Common myeloid progenitor, CD34-positive (primary cell): ENCODE measurements around the gene ABLIM1.
A peak's percentile ranks its signal among the peaks of the same experiment; 100 is the strongest.

Experiments
- CTCF ChIA-PET: fragments of 350-600 bp; sonication (Branson Sonifier 250); formaldehyde crosslinking; loops from one replicate; lab custom pipeline; 2021; ENCODE audit warnings: antibody characterized with exemption; lab: Charles Lee
- POLR2A ChIA-PET: fragments of 350-600 bp; sonication (Branson Sonifier 250); formaldehyde crosslinking; loops from one replicate; lab custom pipeline; 2021; ENCODE audit warnings: antibody characterized with exemption; lab: Charles Lee
- DNase-seq, 3 donors: peaks; one replicate each; pipeline versions ENCODE4 v3.0.0 to v3.0.0-alpha.2; 2013
- H3K27ac ChIP-seq, 2 experiments: 1 replicate in 1 of 2; 2 replicates in 1 of 2; pipeline ENCODE4 v1.7.0; 2013; ENCODE audit warnings: inconsistent platforms in 2 of 2, low read length in 2 of 2, mild to moderate bottlenecking in 2 of 2, low read depth in 1 of 2, moderate library complexity in 1 of 2; ENCODE audit not compliant: severe bottlenecking in 2 of 2, insufficient read depth in 1 of 2, poor library complexity in 1 of 2
- H3K27me3 ChIP-seq, 5 experiments: replicated peaks in 2 of 5; 1 replicate in 3 of 5; 2 replicates in 2 of 5; pipeline versions ENCODE4 v1.6.1 to v1.7.0; 2013; ENCODE audit warnings: low read length in 4 of 5, mild to moderate bottlenecking in 2 of 5, moderate library complexity in 2 of 5, inconsistent platforms in 1 of 5; ENCODE audit not compliant: insufficient read depth in 5 of 5, control insufficient read depth in 4 of 5
- H3K36me3 ChIP-seq, 4 experiments: 1 replicate in 2 of 4; 2 replicates in 2 of 4; pipeline versions ENCODE4 v1.6.1 to v1.7.0; 2013; ENCODE audit warnings: low read length in 3 of 4, control low read depth in 1 of 4, mild to moderate bottlenecking in 1 of 4; ENCODE audit not compliant: control insufficient read depth in 4 of 4, insufficient read depth in 4 of 4
- H3K4me1 ChIP-seq, 4 experiments: 1 replicate in 3 of 4; 2 replicates in 1 of 4; pipeline versions ENCODE4 v1.6.1 to v1.7.1; 2013; ENCODE audit warnings: low read length in 3 of 4, mild to moderate bottlenecking in 3 of 4, control low read depth in 1 of 4, inconsistent platforms in 1 of 4, moderate library complexity in 1 of 4; ENCODE audit not compliant: control insufficient read depth in 4 of 4, insufficient read depth in 4 of 4; ENCODE audit errors: control extremely low read depth in 1 of 4
- H3K4me3 ChIP-seq, 7 experiments: 1 replicate in 4 of 7; 2 replicates in 3 of 7; pipeline versions ENCODE4 v1.5.1 to v1.7.0; 2013; ENCODE audit warnings: mild to moderate bottlenecking in 7 of 7, low read length in 6 of 7, moderate library complexity in 6 of 7, inconsistent platforms in 2 of 7, low read depth in 2 of 7, control low read depth in 1 of 7; ENCODE audit not compliant: insufficient read depth in 4 of 7, control insufficient read depth in 1 of 7; ENCODE audit errors: extremely low read depth in 1 of 7
- H3K9me3 ChIP-seq, 5 experiments: 1 replicate in 4 of 5; 2 replicates in 1 of 5; pipeline versions ENCODE4 v1.6.1 to v1.7.1; 2013; ENCODE audit warnings: low read length in 4 of 5, mild to moderate bottlenecking in 2 of 5, inconsistent platforms in 1 of 5, low read depth in 1 of 5, moderate library complexity in 1 of 5; ENCODE audit not compliant: control insufficient read depth in 4 of 5, insufficient read depth in 2 of 5; ENCODE audit errors: control extremely low read depth in 1 of 5
- WGBS: methylation state at CpG from one replicate; pipeline ENCODE4 v1.1.5; 2013; ENCODE audit not compliant: insufficient coverage; 5-methylcytosine and 5-hydroxymethylcytosine counted together

ABLIM1 gene

DNA sequence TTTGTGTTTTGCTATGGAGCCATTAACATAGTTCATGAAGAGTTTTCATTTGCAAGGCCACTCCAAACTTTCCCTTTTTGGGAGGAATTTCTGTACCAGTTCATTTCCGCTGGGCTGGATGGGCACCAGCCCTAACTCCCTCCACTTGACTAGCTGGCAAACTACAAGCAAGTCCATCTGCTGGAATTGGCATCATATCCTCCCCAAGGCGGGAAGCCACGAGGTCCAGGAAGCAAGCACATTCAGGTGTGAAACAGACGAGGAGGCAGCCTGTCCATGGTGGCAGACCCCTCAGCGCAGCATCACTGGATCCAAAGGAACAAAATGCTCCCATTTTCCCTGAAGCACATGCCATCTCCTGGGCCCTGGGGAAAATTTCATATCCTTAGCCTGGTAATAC is 125.8 kb downstream of the ABLIM1 start:
- Histone ChIP-seq H3K9me3 (peaks cover 0 to 3% (median 0%) of the 10 kb centered on the region in 5 experiments), H3K27ac (no peak overlapping the region), H3K4me1 (peaks cover 0 to 4% (median 3%) of the 10 kb centered on the region in 4 experiments), H3K36me3 (peaks cover 0 to 11% (median 6%) of the 10 kb centered on the region in 4 experiments), H3K27me3 (no peaks in the 10 kb centered on the region), H3K4me3 (no peak overlapping the region)
- DNase-seq, result no peak
- 98% methylated on average over 5 of the region's 5 CpGs for WGBS
- ChIA-PET POLR2A (no interaction called here), CTCF (interaction anchor here (1.2 to 3.3 kb wide), 4 partner anchors 11 to 254 kb away, joined by 3 to 16 read pairs (median 4); no protein-coding TSS in a partner anchor)

DNA sequence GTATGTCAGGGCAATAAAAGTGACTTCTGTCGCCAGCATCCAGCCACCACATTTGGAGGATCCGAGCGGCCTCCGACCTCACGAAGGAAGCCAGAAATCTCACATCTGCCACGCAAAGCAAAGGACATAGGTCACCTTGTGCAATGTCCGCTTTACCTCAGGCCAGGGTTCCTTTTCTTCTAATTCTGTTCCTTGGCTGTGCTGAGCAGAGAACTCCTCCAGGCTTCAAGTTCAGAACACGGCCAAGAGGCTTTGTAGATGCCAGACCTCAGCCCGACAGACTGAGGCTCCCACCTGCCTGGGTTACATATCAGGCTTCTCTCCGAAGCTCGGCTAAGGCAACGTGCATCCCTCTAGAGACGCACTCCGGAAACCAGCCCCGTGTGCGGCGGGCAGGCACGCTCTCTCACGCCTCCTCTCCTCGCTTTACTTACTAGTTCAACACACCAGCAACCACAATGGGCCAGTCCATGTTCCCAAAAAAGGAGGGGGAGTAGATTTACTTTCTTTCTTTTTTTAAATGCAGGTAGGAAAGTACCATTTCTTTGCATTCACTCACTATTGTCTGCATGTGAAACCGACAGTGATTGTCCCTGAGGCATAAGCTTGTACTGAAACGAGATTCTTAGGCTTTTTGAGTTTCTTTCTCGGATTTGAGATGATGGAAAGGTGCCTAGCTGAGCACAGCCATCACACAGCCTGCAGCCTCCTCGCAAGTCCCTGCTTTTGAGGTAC is 131.4 kb downstream of the ABLIM1 start:
- Histone ChIP-seq H3K27ac (peak overlapping the region; percentile 56 to 72), H3K4me3 (peak overlapping the region in 6 of 7 experiments; percentile 51 to 77 (median 66)), H3K4me1 (peaks cover 17 to 53% (median 38%) of the 10 kb centered on the region in 4 experiments), H3K9me3 (no peaks in the 10 kb centered on the region), H3K27me3 (no peaks in the 10 kb centered on the region), H3K36me3 (no peaks in the 10 kb centered on the region)
- POLR2A ChIA-PET, result interaction anchor here (0.6 to 1.6 kb wide), 3 partner anchors 21 to 222 kb away, joined by 3 to 5 read pairs (median 5); no protein-coding TSS in a partner anchor
- peak; percentile 93 to 98 (median 98) for DNase-seq
- WGBS, result 0% methylated on average over 15 of the region's 24 CpGs
- CTCF ChIA-PET, result interaction anchor here (0.7 to 4.0 kb wide), 16 partner anchors 8 to 55 kb away, joined by 3 to 20 read pairs (median 4); no protein-coding TSS in a partner anchor

DNA sequence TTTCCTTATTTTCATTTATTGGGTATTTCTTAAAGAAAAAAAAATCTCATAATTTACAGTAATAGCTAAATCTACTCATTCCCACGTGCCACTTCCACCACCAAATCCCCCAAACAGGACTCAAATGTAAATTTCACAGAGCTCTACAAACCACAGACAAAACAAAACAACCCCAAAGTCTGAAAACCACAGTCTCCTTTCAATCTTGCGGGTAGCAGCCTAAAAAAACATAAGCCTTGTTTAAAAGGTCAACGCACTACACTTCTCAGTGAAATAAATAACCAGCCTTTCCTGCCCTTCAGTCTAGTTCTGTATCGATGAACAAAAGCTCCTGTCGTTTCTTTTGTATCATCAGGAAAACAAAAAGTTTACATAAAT is 132.0 kb downstream of the ABLIM1 start:
- Histone ChIP-seq H3K4me3 (peak overlapping the region in 6 of 7 experiments; percentile 9 to 77 (median 66)), H3K27ac (peak overlapping the region; percentile 56 to 72), H3K4me1 (peaks cover 19 to 59% (median 41%) of the 10 kb centered on the region in 4 experiments), H3K27me3 (no peaks in the 10 kb centered on the region), H3K36me3 (no peaks in the 10 kb centered on the region), H3K9me3 (no peaks in the 10 kb centered on the region)
- CTCF ChIA-PET, result interaction anchor here (0.7 to 4.0 kb wide), 9 partner anchors 9 to 55 kb away, joined by 3 to 20 read pairs (median 3); no protein-coding TSS in a partner anchor
- POLR2A ChIA-PET, result interaction anchor here (0.6 to 1.6 kb wide), 2 partner anchors 26 to 223 kb away, joined by 5 read pairs; no protein-coding TSS in a partner anchor
- peak; percentile 41 to 86 (median 80) for DNase-seq
- 0% methylated on average over 4 of the region's 5 CpGs for WGBS

DNA sequence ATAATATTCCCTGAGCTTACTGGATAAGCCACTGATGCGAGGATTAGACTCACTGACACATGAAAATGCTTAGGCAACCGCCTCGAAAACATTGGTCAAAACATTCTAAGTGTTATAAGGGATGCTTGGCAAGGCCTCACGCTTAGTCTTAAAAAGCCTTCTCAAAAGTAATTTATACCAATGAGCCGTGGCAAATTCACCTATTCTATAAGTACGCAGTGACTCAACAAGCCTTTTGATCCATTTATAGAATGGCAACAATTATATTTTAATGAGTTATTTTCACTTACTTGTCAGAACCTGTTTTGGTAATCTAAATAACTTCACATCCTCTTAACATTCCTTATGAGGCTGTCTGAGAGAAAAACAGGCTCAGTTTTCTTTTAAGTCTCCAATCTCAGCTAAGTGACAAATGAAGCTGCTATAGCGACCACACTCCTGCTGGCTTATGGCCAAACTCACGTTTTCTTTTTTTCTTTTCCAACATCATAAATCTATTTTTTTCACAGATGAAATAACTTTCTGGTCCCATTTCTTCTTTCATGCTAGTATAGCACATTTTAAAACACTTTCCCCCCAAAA is 132.6 kb downstream of the ABLIM1 start:
- peak overlapping the region in 5 of 7 experiments; percentile 40 to 77 (median 65) for H3K4me3 ChIP-seq
- no peaks in the 10 kb centered on the region for H3K9me3 ChIP-seq
- peaks cover 22 to 64% (median 44%) of the 10 kb centered on the region in 4 experiments for H3K4me1 ChIP-seq
- 62% methylated on average over 6 of the region's 8 CpGs for WGBS
- DNase-seq, result peak in 2 of 3 donors; percentile 64
- no peaks in the 10 kb centered on the region for H3K27me3 ChIP-seq
- ChIA-PET CTCF (interaction anchor here (0.8 to 4.0 kb wide), 8 partner anchors 8 to 54 kb away, joined by 3 to 20 read pairs (median 4); no protein-coding TSS in a partner anchor), POLR2A (no interaction called here)
- no peaks in the 10 kb centered on the region for H3K36me3 ChIP-seq
- H3K27ac ChIP-seq, result peak overlapping the region in 1 of 2 experiments; percentile 72

DNA sequence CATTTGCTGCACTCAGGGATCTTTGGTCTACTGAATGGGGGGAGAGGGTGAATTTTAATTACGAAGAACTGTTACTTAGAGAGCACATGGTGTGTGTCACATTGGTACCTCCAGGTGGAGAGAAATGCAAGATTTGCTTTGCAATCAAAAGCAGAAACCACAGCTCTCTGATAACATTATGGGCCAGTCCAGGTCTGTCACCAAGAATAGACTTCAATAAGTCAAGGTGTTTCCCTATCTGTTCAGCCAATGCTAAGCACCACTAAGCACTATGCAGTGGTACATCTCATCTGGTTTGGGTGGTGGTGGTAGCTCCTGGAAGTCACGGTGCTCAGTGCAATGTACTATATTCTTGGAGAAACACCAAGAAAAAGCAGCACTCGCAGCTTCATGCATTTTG is 134.2 kb downstream of the ABLIM1 start:
- POLR2A ChIA-PET, result no interaction called here
- H3K9me3 ChIP-seq, result no peaks in the 10 kb centered on the region
- no peaks in the 10 kb centered on the region for H3K27me3 ChIP-seq
- H3K4me3 ChIP-seq, result peak overlapping the region in 1 of 7 experiments; percentile 7
- no peak for DNase-seq
- peaks cover 26 to 80% (median 57%) of the 10 kb centered on the region in 4 experiments for H3K4me1 ChIP-seq
- 81% methylated on average over 2 of the region's 3 CpGs for WGBS
- no peaks in the 10 kb centered on the region for H3K36me3 ChIP-seq
- CTCF ChIA-PET, result interaction anchor here (1.0 to 4.0 kb wide), 5 partner anchors 8 to 52 kb away, joined by 3 to 20 read pairs (median 4); no protein-coding TSS in a partner anchor
- H3K27ac ChIP-seq, result no peak overlapping the region

DNA sequence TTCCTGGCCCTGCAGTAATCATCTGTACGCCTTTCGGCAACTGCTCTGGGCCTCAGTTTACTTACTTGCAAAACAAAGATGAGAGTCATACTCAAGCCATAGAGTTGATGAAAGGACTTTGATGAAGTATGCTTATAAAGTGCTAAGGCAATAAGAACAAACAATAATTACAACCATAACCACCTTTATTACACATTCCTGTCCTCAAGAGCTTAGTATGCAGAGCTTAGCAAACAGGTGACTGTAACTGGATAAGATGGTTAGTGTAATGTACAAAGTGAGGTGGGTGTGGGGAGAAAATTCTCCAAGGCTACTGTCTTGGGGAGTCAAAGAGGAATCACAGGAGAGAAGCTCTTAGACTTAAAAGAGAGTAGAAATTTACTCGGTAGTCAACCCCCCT is 136.8 kb downstream of the ABLIM1 start:
- no peak overlapping the region for H3K27ac ChIP-seq

More for the DNA sequence above, 136.8 kb downstream of the ABLIM1 start:
- CTCF ChIA-PET, result interaction anchor here (1.6 kb wide), 1 partner anchor 50 kb away, joined by 3 read pairs; no protein-coding TSS in a partner anchor
- no peak for DNase-seq
- H3K36me3 ChIP-seq, result no peaks in the 10 kb centered on the region
- no peak overlapping the region for H3K4me3 ChIP-seq
- 100% methylated on average over 2 of the region's 3 CpGs for WGBS
- peaks cover 27 to 88% (median 55%) of the 10 kb centered on the region in 4 experiments for H3K4me1 ChIP-seq
- POLR2A ChIA-PET, result interaction anchor here (0.7 kb wide), 1 partner anchor 30 kb away, joined by 4 read pairs; no protein-coding TSS in a partner anchor
- H3K27me3 ChIP-seq, result no peaks in the 10 kb centered on the region
- H3K9me3 ChIP-seq, result no peaks in the 10 kb centered on the region
